HepG2 (cell line): ENCODE results near the gene FTCD. TPM values are rescaled to one million over a fixed set of nuclear protein-coding genes. Genes with fewer than 3 reads are reported as not detected.
A peak's percentile ranks its signal among the peaks of the same experiment; 100 is the strongest.

Experiments
- ATRX ChIP-seq: sonication (generic); formaldehyde crosslinking; IDR thresholded peaks from 2 replicates; pipeline ENCODE4 v1.4.0; 2020; ENCODE audit warnings: missing genetic modification reagents, borderline replicate concordance
- BCLAF1 ChIP-seq: fragments of 450-650 bp; IDR thresholded peaks from 2 replicates; pipeline ENCODE4 v1.6.1; 2017; ENCODE audit warnings: mild to moderate bottlenecking
- CTCF ChIP-seq: sonication (generic); formaldehyde crosslinking; IDR thresholded peaks from 2 replicates; pipeline ENCODE4 v1.5.0; 2020; ENCODE audit warnings: mild to moderate bottlenecking, missing genetic modification reagents, moderate library complexity
- EEA1 ChIP-seq: sonication (generic); formaldehyde crosslinking; IDR thresholded peaks from 2 replicates; pipeline ENCODE4 v1.5.1; 2020; ENCODE audit warnings: mild to moderate bottlenecking, missing genetic modification reagents, borderline replicate concordance
- FOXK1 ChIP-seq: sonication (generic); formaldehyde crosslinking; IDR thresholded peaks from 2 replicates; pipeline ENCODE4 v1.4.0; 2020; ENCODE audit warnings: low read depth, missing genetic modification reagents, borderline replicate concordance
- FUBP1 ChIP-seq: sonication (generic); formaldehyde crosslinking; IDR thresholded peaks from 2 replicates; pipeline ENCODE4 v1.5.1; 2020; ENCODE audit warnings: missing genetic modification reagents, mild to moderate bottlenecking, borderline replicate concordance
- MEIS2 ChIP-seq: sonication (generic); formaldehyde crosslinking; IDR thresholded peaks from 2 replicates; pipeline ENCODE4 v1.9.0; 2021; ENCODE audit warnings: mild to moderate bottlenecking, missing genetic modification reagents
- PCBP2 ChIP-seq: fragments of 200-400 bp; formaldehyde crosslinking; optimal IDR thresholded peaks from 2 replicates; pipeline ENCODE3; 2018; ENCODE audit warnings: low read length, low read depth; ENCODE audit not compliant: poor library complexity, severe bottlenecking
- PHB2 ChIP-seq: fragments of 450-650 bp; IDR thresholded peaks from 2 replicates; pipeline ENCODE4 v1.6.1; 2018; ENCODE audit not compliant: partially characterized antibody
- RFXAP ChIP-seq: sonication (generic); formaldehyde crosslinking; IDR thresholded peaks from 2 replicates; pipeline ENCODE4 v1.4.0; 2020; ENCODE audit warnings: missing genetic modification reagents, borderline replicate concordance
- SALL1 ChIP-seq: sonication (generic); formaldehyde crosslinking; IDR thresholded peaks from 2 replicates; pipeline ENCODE4 v1.8.0; 2022; ENCODE audit warnings: mild to moderate bottlenecking, missing genetic modification reagents
- TRIM22 ChIP-seq: fragments of 450-650 bp; IDR thresholded peaks from 2 replicates; pipeline ENCODE4 v1.6.1; 2017
- ZBTB14 ChIP-seq: sonication (generic); formaldehyde crosslinking; IDR thresholded peaks from 2 replicates; pipeline ENCODE4 v1.4.0; 2020; ENCODE audit warnings: missing genetic modification reagents
- ZNF710 ChIP-seq: sonication (generic); formaldehyde crosslinking; IDR thresholded peaks from 2 replicates; pipeline ENCODE4 v1.5.0; 2020; ENCODE audit warnings: mild to moderate bottlenecking, missing genetic modification reagents, borderline replicate concordance
- polyA plus RNA-seq, 8 experiments: library from polyadenylated mRNA; depleted of rRNA in 3 of 8; stranded (reverse) in 7 of 8; unstranded in 1 of 8; fragments of >200 nt; fragmentation: Illumina TruSeq in 4 of 8; extraction: Trizol in 4 of 8; gene quantifications; 2 replicates each; pipeline versions ENCODE4 v1.2.1 to v1.2.3, GENCODE V29; 2011 to 2016; ENCODE audit warnings: low read depth in 4 of 8, missing spikeins in 1 of 8, mixed read lengths in 1 of 8; ENCODE audit not compliant: insufficient read depth in 1 of 8
- total RNA-seq, 5 experiments: library from RNA; depleted of rRNA; stranded (reverse); fragments of >200 nt; fragmentation: Illumina TruSeq; extraction: Trizol; gene quantifications; 2 replicates each; pipeline ENCODE4 v1.2.3, GENCODE V29; 2016; ENCODE audit warnings: low read depth in 1 of 5

Gene FTCD
- total and polyA plus RNA-seq, 2 of the 13 experiments (the other 11 are each of a cell fraction or from before 2014, with no cell fraction given), result 75.7 to 105 TPM

- TF ChIP-seq BCLAF1 (no peak), RFXAP (CRISPR knock-in tag) (peak; percentile 42; the same call in 1 of the 2 replicates), SALL1 (CRISPR knock-in tag) (peak; percentile 64; the same call in 1 of the 2 replicates), ZBTB14 (CRISPR knock-in tag) (no peak), PCBP2 (no peak), PHB2 (no peak), ZNF710 (peak; percentile 47; the same call in 1 of the 2 replicates), EEA1 (CRISPR knock-in tag) (no peak), MEIS2 (CRISPR knock-in tag) (peak; percentile 53; the same call in 1 of the 2 replicates), FUBP1 (CRISPR knock-in tag) (0 out of 2 replicates have a peak, but pooled peaks have one; percentile 14), TRIM22 (no peak), CTCF (CRISPR knock-in tag) (peak; percentile 82), FOXK1 (CRISPR knock-in tag) (peak; percentile 20; the same call in 1 of the 2 replicates), ATRX (CRISPR knock-in tag) (no peak)
Observed at GRCh38 chr21:46153247-46154154, 1.9 kb downstream of the FTCD start (continued).
